ENCODE results near the gene FAM13A. TPM values are rescaled to one million over a fixed set of nuclear protein-coding genes. Genes with fewer than 3 reads are reported as not detected.

The FAM13A gene
- total and polyA plus RNA-seq, 2 of the 8 experiments (the other 6 are each of a cell fraction or from before 2014, with no cell fraction given) = 7.1 to 16.5 TPM

DNA sequence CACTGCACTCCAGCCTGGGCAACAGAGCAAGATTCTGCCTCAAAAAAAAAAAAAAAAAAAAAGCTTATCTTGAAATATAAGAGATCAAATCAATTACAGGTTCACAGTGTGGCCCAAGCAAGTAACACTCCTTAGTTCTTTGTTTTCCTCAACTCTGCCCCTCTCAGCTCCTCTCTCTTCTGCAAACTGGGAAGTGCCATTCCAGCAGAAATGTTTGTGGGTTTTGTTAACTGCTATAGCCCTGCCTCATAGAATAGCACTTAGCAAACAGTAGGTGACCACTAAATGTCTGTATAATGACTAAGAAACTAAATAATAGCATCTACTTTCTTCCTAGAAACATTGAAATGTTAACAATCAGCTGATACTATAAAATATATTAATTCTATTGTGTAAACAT is 199.4 kb downstream of the FAM13A start:
- no peaks in the 10 kb centered on the region for H3K9me3 ChIP-seq (ENCODE audit: insufficient read depth in 2 of 2, low read depth in 1 of 2, low read length in 1 of 2)
- H3K9ac ChIP-seq (replicated peaks in 1 of 4; ENCODE audit: extremely low read depth in 1 of 4, low read depth in 3 of 4, low read length in 3 of 4) = no peak overlapping the region
- no peaks in the 10 kb centered on the region for H3K4me1 ChIP-seq (replicated peaks in 1 of 4; ENCODE audit: control insufficient read depth in 3 of 4, insufficient read depth in 4 of 4, low read length in 3 of 4)
- no peak overlapping the region for H4K91ac ChIP-seq (replicated peaks; ENCODE audit: insufficient read length, low read length)
- no peak overlapping the region for H2BK120ac ChIP-seq (replicated peaks; ENCODE audit: low read depth, low read length)
- no peak overlapping the region for H3K23ac ChIP-seq (ENCODE audit: insufficient read length)
- H3K27ac ChIP-seq (ENCODE audit: low read depth, low read length) = no peak overlapping the region
- H2BK5ac ChIP-seq (ENCODE audit: low read depth, low read length) = no peak overlapping the region
- no peak for DNase-seq (ENCODE audit: low read depth in 1 of 2, low spot score in 2 of 2)
- no peak overlapping the region for H3K4ac ChIP-seq (replicated peaks; ENCODE audit: insufficient read length, low read depth, low read length)
- no peaks in the 10 kb centered on the region for H3K79me1 ChIP-seq (ENCODE audit: low read depth, low read length)
- no peak overlapping the region for H3K4me2 ChIP-seq (ENCODE audit: insufficient read depth in 1 of 2, low read depth in 2 of 2, low read length in 2 of 2)
- H3K56ac ChIP-seq (replicated peaks; ENCODE audit: insufficient read length, low read depth, low read length) = no peak overlapping the region
- no peaks in the 10 kb centered on the region for H3K79me2 ChIP-seq (ENCODE audit: control insufficient read depth in 1 of 2, insufficient read depth in 2 of 2, low read length in 2 of 2)
- H3K4me3 ChIP-seq (ENCODE audit: extremely low read depth in 1 of 4, insufficient read depth in 2 of 4, low read depth in 3 of 4, low read length in 4 of 4) = no peak overlapping the region
- no peak overlapping the region for H2AFZ ChIP-seq (ENCODE audit: low read length)
- H4K5ac ChIP-seq (ENCODE audit: insufficient read length, low read depth, low read length) = no peak overlapping the region
- no peak for FAIRE-seq
- no peaks in the 10 kb centered on the region for H3K36me3 ChIP-seq (ENCODE audit: control insufficient read depth in 2 of 4, insufficient read depth in 4 of 4, low read length in 3 of 4)
- H4K8ac ChIP-seq (ENCODE audit: extremely low read depth, insufficient read depth, low read length) = no peak overlapping the region
- H2BK15ac ChIP-seq (ENCODE audit: low read length) = no peak overlapping the region
- H4K20me1 ChIP-seq (replicated peaks in 1 of 2; ENCODE audit: control insufficient read depth in 1 of 2, insufficient read depth in 2 of 2, low read length in 2 of 2) = no peaks in the 10 kb centered on the region
- ChIA-PET CTCF (ENCODE audit: partially characterized antibody) (interaction anchor here (1.6 to 2.5 kb wide), 2 partner anchors 12 to 40 kb away, joined by 3 to 5 read pairs; no protein-coding TSS in a partner anchor), POLR2A (ENCODE audit: partially characterized antibody) (no interaction called here)
- H3K18ac ChIP-seq (ENCODE audit: extremely low read depth, low read length) = no peak overlapping the region
- TF ChIP-seq RXRA (IDR thresholded peaks at IDR 0.05; ENCODE audit: insufficient read depth, low read depth, low read length) (no peak), SIN3A (conservative IDR thresholded peaks at IDR 0.05 in 1 of 2, IDR thresholded peaks at IDR 0.05 in 1 of 2; ENCODE audit: low read depth in 1 of 2, low read length in 2 of 2) (no peak), SRF (IDR thresholded peaks at IDR 0.05; ENCODE audit: low read depth, low read length) (no peak), ATF3 (IDR thresholded peaks at IDR 0.05; ENCODE audit: insufficient read depth, low read depth, low read length) (no peak), PHF8 (conservative IDR thresholded peaks at IDR 0.05; ENCODE audit: low read depth, low read length) (no peak), SP2 (IDR thresholded peaks at IDR 0.05; ENCODE audit: low read length) (no peak), CHD2 (IDR thresholded peaks at IDR 0.05; ENCODE audit: low read length) (no peak), RFX5 (IDR thresholded peaks at IDR 0.05; ENCODE audit: borderline replicate concordance, low read depth, low read length) (no peak), ATF2 (IDR thresholded peaks at IDR 0.05; ENCODE audit: low read length) (no peak), NANOG (IDR thresholded peaks at IDR 0.05; ENCODE audit: insufficient read depth, low read depth, low read length, poor library complexity, severe bottlenecking) (no peak), KDM5A (IDR thresholded peaks at IDR 0.05; ENCODE audit: low read length) (no peak), SP4 (IDR thresholded peaks at IDR 0.05; ENCODE audit: low read length) (no peak)
- no peaks in the 10 kb centered on the region for H3K23me2 ChIP-seq (ENCODE audit: low read depth, low read length)
- H3K14ac ChIP-seq (ENCODE audit: insufficient read length) = no peak overlapping the region
- H2BK12ac ChIP-seq (ENCODE audit: low read depth, low read length) = no peak overlapping the region
- H2BK20ac ChIP-seq (ENCODE audit: low read length) = no peak overlapping the region
- H3K27me3 ChIP-seq (replicated peaks in 1 of 4; ENCODE audit: control insufficient read depth in 3 of 4, extremely low read depth in 1 of 4, insufficient read depth in 3 of 4, low read length in 3 of 4) = no peaks in the 10 kb centered on the region
- H2AK5ac ChIP-seq (ENCODE audit: low read depth, low read length) = no peak overlapping the region

Data from H1 (cell line).